Skeletal muscle tissue (tissue), 4 donors: Measurements from ENCODE around the gene PAFAH2. TPM values are rescaled to one million over a fixed set of nuclear protein-coding genes. Genes with fewer than 3 reads are reported as not detected.
A peak's percentile ranks its signal among the peaks of the same experiment; 100 is the strongest.

Experiments
- H3K27ac ChIP-seq: one replicate; pipeline ENCODE4 v1.7.0; 2013; ENCODE audit warnings: mild to moderate bottlenecking, low read depth, low read length, inconsistent platforms
- H3K27me3 ChIP-seq, 3 donors: one replicate each; pipeline ENCODE4 v1.7.0; 2013; ENCODE audit warnings: low read length in 3 of 3; ENCODE audit not compliant: control insufficient read depth in 3 of 3, insufficient read depth in 3 of 3
- H3K36me3 ChIP-seq, 3 donors: one replicate each; pipeline ENCODE4 v1.7.0; 2013; ENCODE audit warnings: low read length in 3 of 3; ENCODE audit not compliant: control insufficient read depth in 3 of 3, insufficient read depth in 3 of 3
- H3K4me1 ChIP-seq, 3 donors: one replicate each; pipeline ENCODE4 v1.7.0; 2013; ENCODE audit warnings: low read length in 3 of 3, mild to moderate bottlenecking in 3 of 3; ENCODE audit not compliant: control insufficient read depth in 3 of 3, insufficient read depth in 3 of 3
- H3K4me3 ChIP-seq, 3 donors: one replicate each; pipeline ENCODE4 v1.7.0; 2013; ENCODE audit warnings: low read length in 3 of 3
- H3K9ac ChIP-seq, 3 donors: one replicate each; pipeline ENCODE4 v1.7.0; 2013; ENCODE audit warnings: low read length in 3 of 3, mild to moderate bottlenecking in 3 of 3, moderate library complexity in 2 of 3, low read depth in 1 of 3
- H3K9me3 ChIP-seq, 3 donors: one replicate each; pipeline ENCODE4 v1.7.0; 2013; ENCODE audit warnings: low read length in 3 of 3; ENCODE audit not compliant: control insufficient read depth in 3 of 3
- total RNA-seq: library from RNA; depleted of rRNA; stranded (reverse); fragments of >200 nt; gene quantifications from one replicate; pipeline ENCODE4 v1.2.3, GENCODE V29; 2014
- donor health status: Osteomylitis.

Gene PAFAH2
- total RNA-seq, 1 donor from 2014 or later, result 33.9 TPM

DNA sequence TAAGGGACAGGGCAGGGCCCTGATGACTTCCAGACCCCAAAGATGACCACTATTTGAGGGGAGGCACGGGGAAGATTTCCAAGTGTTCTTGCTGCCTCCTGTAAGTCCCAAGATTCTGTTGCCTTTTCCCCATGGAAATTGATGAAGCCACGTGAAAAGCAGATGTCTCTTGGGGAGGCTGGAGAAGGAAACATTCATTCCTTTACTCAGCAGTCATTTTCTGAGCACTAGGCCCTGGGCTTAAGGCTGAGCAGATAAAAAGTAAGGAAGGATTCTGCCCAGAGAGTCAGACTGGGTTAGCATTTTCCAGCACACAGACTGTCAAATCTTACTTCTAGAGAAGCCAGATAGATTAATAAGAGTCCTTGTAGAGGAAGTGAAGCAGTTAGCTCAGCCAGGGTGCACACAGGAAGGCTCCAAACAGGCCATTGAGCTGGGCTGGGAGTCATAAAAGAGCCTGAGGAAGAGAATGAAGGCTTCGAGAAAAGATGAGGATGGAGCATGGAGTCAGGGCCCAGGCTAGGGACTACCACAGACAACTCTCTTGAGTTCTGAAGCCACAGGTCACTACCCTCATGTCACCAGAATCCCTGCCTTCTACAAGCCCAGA lies 33.9 kb upstream of the PAFAH2 start:
- Histone ChIP-seq H3K27me3 (no peaks in the 10 kb centered on the region), H3K27ac (no peak overlapping the region), H3K4me1 (peaks cover 19 to 26% (median 23%) of the 10 kb centered on the region in 3 donors), H3K4me3 (no peak overlapping the region), H3K9me3 (no peaks in the 10 kb centered on the region), H3K9ac (no peak overlapping the region), H3K36me3 (peaks cover 3 to 21% (median 6%) of the 10 kb centered on the region in 3 donors)

DNA sequence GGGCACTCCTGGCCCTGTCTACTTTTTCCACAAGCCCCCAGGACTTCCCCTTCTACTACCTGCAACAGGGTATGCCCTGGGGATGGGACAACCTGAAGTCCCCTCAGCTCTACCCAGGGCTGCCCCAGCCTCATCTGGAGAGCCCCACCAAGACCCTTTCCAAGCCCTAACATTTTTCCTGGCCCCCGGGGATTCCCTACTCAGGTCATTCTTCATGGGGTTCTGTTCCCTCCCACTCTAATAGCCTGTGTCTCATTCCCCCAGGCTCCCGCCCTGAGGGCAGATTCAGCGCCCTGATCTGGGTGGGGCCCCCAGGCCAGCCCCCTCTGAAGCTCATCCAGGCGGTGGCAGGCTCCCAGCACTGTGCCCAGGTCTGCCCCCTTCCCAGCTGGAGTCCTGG lies 33.3 kb upstream of the PAFAH2 start:
- H3K27ac ChIP-seq, result no peak overlapping the region
- H3K27me3 ChIP-seq, result no peaks in the 10 kb centered on the region
- no peaks in the 10 kb centered on the region for H3K9me3 ChIP-seq
- peaks cover 14 to 24% (median 19%) of the 10 kb centered on the region in 3 donors for H3K4me1 ChIP-seq
- no peak overlapping the region for H3K9ac ChIP-seq
- no peak overlapping the region for H3K4me3 ChIP-seq
- peaks cover 3 to 23% (median 6%) of the 10 kb centered on the region in 3 donors for H3K36me3 ChIP-seq

DNA sequence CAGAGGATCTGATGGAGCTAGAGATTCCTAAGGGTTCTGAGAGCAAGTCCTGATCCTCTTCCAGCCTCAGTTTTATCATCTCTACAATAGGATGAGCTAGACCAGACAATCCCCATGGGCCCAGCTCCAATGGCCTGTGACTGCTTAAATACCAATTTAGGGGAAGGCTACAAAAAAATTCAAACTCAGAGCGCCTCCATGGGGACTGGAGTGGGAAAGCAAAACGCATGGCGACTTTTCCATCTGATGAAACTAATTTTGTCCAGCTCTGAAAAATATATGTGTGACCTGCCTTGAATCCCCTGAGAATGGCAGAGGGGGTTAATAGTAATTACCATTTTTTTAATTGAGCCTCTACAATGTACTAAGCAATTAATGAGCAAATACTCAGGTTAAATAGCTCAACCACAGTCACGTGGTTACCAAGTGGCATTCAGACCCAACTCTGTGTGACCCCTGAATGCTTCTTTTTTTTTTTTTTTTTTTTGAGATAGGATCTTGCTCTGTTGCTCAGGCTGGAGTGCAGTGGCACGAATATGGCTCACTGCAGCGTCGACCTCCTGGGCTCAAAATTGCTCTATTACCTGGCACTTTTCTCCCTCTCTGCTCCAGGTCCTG lies 32.1 kb upstream of the PAFAH2 start:
- H3K36me3 ChIP-seq, result peaks cover 3 to 23% (median 6%) of the 10 kb centered on the region in 3 donors
- H3K27me3 ChIP-seq, result no peaks in the 10 kb centered on the region
- no peak overlapping the region for H3K27ac ChIP-seq
- H3K9me3 ChIP-seq, result no peaks in the 10 kb centered on the region
- no peak overlapping the region for H3K4me3 ChIP-seq
- H3K9ac ChIP-seq, result no peak overlapping the region
- H3K4me1 ChIP-seq, result peaks cover 10 to 22% (median 14%) of the 10 kb centered on the region in 3 donors

DNA sequence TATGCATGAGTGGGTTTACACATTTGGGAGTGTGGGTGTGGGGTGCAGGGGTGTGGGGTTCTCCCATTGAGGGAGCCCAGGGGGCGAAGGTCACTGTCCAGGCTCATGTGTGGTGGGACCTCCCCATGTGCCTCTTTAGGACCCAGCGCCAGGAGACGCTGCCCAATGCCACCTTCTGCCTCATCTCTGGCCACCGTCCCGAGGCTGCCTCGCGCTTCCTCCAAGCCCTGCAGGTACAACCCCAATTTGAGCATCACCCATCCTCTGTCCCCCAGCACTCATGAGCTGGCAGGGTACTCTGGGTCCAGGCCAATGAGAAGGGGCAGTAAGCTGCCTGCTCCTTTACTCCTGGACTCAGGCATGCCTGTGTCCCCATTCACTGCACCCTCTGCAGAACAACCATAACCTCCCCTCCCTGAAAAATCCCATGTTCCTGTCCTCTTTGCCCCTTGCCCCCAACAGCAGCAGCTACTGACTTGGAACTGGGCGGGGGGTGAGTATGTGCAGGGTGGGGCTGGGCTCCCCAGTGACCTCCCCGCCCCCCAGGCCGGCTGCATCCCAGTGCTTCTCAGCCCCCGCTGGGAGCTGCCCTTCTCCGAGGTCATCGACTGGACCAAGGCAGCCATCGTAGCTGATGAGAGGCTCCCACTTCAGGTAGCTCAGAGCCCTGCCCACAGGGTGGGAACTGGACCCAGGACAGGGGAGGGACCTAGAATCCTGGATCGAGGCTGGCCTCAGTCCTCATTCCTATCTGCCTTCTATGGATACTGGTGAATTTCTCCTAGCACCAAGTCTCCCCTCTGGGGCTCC lies 31.4 kb upstream of the PAFAH2 start:
- H3K9ac ChIP-seq, result no peak overlapping the region

DNA sequence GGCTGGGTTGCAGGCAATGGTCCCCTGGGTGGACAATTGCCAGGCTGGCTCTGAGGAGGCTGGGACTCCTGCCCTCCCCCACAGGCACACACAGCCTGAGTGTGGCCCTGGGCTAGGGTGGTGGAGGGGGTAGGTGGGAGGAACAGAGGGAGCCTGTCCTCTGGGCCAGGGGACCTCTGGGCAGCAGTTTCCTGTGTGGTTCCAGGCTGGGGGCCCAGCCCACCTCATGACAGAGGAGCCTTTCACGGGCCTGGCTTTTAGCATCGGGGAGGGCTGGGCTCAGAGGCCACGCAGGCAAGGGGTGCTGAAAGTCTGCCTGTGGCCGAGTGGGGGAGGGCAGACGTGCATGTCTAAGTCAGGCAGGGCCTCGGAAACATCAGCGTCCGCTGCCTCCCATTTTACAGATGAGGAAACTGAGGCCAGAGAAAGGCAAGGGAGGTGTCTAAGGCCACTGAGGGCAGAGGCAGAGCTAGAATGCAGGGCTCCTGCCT lies 30.7 kb upstream of the PAFAH2 start:
- Histone ChIP-seq H3K9ac (peak overlapping the region in 1 of 3 donors; percentile 41), H3K27ac (no peak overlapping the region), H3K36me3 (peaks cover 3 to 23% (median 6%) of the 10 kb centered on the region in 3 donors), H3K4me3 (no peak overlapping the region), H3K4me1 (peaks cover 4 to 19% (median 12%) of the 10 kb centered on the region in 3 donors), H3K27me3 (no peaks in the 10 kb centered on the region), H3K9me3 (no peaks in the 10 kb centered on the region)

More for the DNA sequence above, 31.4 kb upstream of the PAFAH2 start:
- Histone ChIP-seq H3K36me3 (peaks cover 3 to 23% (median 6%) of the 10 kb centered on the region in 3 donors), H3K27me3 (no peaks in the 10 kb centered on the region), H3K4me1 (peaks cover 4 to 19% (median 10%) of the 10 kb centered on the region in 3 donors), H3K27ac (no peak overlapping the region), H3K9me3 (no peaks in the 10 kb centered on the region), H3K4me3 (no peak overlapping the region)

DNA sequence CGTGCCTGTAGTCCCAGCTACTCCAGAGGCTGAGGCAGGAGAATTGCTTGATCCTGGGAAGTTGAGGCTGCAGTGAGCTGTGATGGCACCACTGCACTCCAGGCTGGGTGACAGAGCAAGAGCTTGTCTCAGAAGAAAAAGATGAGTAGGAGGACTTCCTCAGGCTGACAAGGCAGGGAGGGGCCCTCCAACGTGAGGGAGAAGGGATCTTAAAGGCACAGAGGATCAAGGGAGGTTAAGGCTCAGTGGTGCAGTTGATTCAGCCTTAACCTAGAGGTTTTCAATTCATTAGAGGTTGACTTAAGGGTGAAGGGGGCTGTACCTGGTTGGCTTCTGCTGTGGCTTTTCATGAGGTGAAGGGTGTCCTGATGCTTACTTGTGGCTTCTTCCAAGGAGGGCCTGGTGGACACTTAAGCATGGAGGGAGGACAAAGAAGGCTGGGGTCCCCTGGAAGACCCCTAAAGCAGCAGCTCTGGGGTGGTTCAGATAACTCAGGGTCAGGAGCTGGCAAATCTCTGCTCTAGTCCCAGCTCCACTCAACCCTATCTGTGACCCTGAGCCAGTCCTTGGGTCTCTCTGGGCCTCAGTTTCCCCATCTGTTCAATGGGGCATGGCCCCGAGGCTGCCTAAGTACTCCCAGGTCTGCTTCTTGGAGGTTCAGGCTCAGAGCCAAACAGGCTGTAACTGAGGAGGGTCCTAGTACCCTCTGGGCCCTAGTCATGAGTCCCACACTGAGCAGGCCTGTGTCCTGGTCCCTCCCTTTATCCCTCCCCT lies 30.0 kb upstream of the PAFAH2 start:
- H3K4me3 ChIP-seq, result no peak overlapping the region
- H3K27me3 ChIP-seq, result no peaks in the 10 kb centered on the region
- H3K36me3 ChIP-seq, result peaks cover 3 to 23% (median 6%) of the 10 kb centered on the region in 3 donors
- H3K9ac ChIP-seq, result peak overlapping the region in 2 of 3 donors; percentile 22 to 41
- no peak overlapping the region for H3K27ac ChIP-seq
- peaks cover 9 to 23% (median 18%) of the 10 kb centered on the region in 3 donors for H3K4me1 ChIP-seq
- no peaks in the 10 kb centered on the region for H3K9me3 ChIP-seq

DNA sequence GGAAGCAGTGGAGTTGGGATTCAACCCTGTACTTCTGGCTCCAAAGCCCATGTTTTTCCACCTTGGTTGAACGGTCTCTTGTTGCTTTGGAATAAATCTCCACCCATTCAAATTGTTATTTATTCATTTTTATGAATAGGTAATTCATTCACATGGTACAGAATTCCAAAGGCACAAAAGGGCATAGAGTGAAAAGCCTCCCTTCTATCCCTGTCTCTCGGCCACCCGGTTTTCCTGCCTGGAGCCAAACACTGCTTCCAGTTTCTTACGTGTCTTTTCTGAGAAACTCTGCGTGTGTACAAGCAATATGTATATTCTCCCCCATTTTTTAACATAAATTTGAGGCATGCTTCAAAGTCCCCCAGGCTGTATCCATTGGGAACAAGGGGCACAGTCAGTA lies 27.7 kb upstream of the PAFAH2 start:
- no peak overlapping the region for H3K27ac ChIP-seq

DNA sequence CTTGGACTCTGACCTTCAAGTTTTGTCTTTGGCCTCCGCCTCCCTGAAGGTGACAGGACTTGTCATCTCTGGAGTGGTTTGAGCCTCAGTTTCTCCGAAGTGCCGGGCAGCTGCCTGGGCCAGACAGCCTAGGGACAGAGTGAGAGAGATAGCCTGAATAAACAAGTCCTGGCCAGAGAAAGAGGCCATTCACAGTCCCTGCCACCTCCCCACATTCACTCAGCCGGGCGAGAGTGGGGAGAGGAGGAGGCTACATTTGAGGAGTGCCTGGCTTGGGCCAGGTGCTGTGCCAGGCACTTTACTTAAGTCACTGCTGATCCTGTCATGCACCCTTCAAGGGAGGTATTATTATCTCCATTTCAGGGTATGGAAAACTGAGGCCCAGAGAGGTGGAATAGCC lies 27.2 kb upstream of the PAFAH2 start:
- Histone ChIP-seq H3K27ac (peak overlapping the region; percentile 83), H3K27me3 (no peaks in the 10 kb centered on the region), H3K4me3 (peak overlapping the region in 1 of 3 donors; percentile 83), H3K9me3 (no peaks in the 10 kb centered on the region), H3K4me1 (peaks cover 35 to 51% (median 46%) of the 10 kb centered on the region in 3 donors), H3K36me3 (peaks cover 0 to 11% (median 2%) of the 10 kb centered on the region in 3 donors), H3K9ac (peak overlapping the region in 1 of 3 donors; percentile 81)

More for the DNA sequence above, 27.7 kb upstream of the PAFAH2 start:
- Histone ChIP-seq H3K9me3 (no peaks in the 10 kb centered on the region), H3K4me3 (peak overlapping the region in 1 of 3 donors; percentile 83), H3K36me3 (peaks cover 0 to 13% (median 2%) of the 10 kb centered on the region in 3 donors), H3K27me3 (no peaks in the 10 kb centered on the region), H3K9ac (peak overlapping the region in 1 of 3 donors; percentile 81), H3K4me1 (peaks cover 31 to 46% (median 42%) of the 10 kb centered on the region in 3 donors)

DNA sequence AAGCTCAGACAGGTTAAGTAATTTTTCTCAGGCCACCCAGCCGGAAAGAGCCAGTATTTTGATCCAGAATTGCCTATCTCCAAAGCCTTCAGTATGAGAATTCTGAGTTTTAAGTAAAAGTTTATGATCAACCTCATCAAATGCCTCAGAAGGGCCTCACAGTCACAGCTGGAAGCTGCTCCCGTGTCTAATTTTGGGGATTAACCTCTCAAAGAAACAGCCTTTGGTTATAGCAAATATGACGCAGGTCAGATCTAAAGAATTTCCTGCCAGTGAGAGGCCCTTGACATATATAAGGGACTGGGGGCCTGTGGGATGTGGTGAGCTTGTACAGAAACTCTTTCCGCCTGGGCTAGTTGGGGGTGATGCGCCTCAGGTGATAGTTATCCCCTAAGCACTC lies 26.0 kb upstream of the PAFAH2 start:
- peak overlapping the region; percentile 47 to 81 (median 66) for H3K9ac ChIP-seq
- H3K4me3 ChIP-seq, result peak overlapping the region; percentile 42 to 83 (median 56)
- H3K4me1 ChIP-seq, result peaks cover 41 to 57% (median 51%) of the 10 kb centered on the region in 3 donors
- peak overlapping the region; percentile 83 for H3K27ac ChIP-seq
- H3K27me3 ChIP-seq, result no peaks in the 10 kb centered on the region
- peaks cover 0 to 5% (median 0%) of the 10 kb centered on the region in 3 donors for H3K36me3 ChIP-seq
- H3K9me3 ChIP-seq, result no peaks in the 10 kb centered on the region
